GM21423 (cell line): ENCODE measurements around the gene NUP133.
A peak's percentile ranks its signal among the peaks of the same experiment; 100 is the strongest.
"Not testable (repeated sequence)": the region's sequence is repeated elsewhere in the genome, so short reads cannot be mapped to it uniquely, and the experiment has no call there.

ENCODE experiments used
- ATAC-seq: cut with Tn5 transposase; IDR thresholded peaks from one replicate; pipeline ENCODE4 v1.9.1; 2021; ENCODE audit warnings: mild to moderate bottlenecking, moderate library complexity; ENCODE audit not compliant: unreplicated experiment

The NUP133 gene

DNA sequence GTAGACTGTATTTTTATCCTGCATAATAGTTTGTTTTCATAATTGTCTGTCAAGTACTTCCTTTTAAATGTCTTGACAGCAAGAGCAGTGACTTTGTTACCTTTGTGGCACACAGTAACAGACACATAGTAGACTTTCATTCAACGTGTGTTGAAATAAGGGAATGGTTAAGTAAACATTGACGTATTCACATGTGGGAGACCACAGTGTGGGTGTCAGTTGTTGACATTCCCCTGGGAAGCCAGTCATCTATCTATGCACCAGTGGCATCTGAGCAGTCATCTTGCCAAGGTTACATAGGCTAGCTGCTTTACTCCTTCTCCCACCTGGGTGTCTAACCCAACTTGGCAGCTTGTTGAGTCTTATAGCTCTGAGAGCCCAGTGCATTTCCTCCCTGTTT is 1.4 kb upstream of the NUP133 start:
- ATAC-seq, result no peak

DNA sequence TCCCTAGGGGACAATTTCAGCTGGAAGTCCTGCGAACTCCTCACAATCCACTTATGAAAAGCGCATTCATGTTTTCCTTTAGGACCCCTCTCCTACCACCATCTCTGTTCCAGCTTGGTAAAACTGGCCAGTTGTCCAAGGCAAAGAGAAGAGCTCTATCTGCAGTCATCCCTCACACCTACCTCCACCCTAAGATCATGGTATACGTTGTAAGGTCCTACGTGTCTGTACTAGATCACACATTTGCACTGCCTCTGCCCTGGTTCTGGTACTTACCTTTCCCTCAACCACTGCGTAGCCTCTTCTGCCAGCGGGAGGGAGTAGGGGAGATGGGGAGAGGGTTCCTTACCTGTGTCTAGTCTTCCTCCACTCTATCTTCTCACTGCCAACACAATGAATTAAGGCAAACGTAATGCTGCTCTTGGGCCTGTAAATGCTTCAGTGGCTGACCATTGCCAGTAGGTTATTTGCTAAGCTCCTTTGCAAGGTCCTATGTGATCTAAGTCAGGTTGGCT is 739 bp upstream of the NUP133 start:
- ATAC-seq, result no peak

GRCh38 chr1:229507502-229507901 is 639 bp downstream of the NUP133 start:
- peak; percentile 1 for ATAC-seq

DNA sequence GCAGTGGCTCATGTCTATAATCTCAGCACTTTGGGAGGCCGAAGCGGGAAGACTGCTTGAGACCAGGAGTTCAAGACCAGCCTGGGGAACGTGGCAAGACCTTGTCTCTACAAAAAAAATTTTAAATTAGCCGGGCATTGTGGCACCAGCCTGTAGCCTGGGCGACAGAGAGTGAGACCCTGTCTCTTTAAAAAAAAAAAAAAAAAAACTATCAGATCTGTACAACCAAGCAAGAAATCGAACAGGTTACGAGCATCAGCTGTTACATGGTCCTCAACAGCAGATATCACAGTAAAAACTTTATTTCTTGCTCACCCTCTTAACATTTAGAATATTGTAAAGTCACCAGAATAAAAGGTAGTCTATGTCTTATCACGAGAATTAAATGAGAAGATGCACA is 1.5 kb downstream of the NUP133 start:
- ATAC-seq, result no peak

DNA sequence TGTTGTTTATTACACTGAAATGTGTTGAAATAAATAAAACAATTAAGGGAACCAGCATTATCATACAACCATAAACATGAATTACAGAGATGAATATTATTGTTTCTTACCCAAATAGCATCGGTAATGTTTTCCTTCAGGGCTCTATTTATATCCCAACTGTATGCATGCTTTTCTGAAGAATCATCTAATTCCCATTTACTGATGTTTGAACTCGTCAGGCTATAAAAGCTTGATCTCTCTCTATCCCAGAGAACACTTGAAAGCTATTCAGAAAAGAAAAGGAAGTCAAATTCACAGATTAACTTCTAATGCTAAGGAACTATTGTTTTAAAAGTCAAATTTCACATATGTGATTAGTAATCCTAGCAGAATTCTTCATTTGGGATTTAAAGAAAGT is 12.4 kb downstream of the NUP133 start:
- no peak for ATAC-seq

- ATAC-seq, result no peak
Measured at GRCh38 chr1:229487181-229487580, 21.0 kb downstream of the NUP133 start.

GRCh38 chr1:229485318-229485717 is 22.8 kb downstream of the NUP133 start:
- ATAC-seq, result no peak

DNA sequence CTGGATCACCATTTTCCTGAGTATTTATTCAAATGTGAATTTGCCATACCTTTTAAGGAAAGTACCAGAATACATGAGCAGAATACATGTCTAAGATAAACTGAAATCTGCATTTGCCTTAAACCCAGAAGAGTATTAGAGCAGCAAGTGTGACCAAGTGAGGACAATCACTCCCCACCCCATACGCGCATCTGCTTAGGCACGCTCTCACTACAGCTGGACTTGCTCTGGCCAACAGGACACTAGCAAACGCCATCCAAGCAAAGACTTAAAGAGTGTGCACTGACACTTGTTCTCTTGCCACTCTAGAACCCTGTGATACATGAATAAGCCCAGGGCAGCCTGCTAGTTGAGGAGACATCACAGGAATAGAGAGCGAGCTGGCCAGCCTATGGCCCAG is 25.6 kb downstream of the NUP133 start:
- ATAC-seq, result no peak

GRCh38 chr1:229480495-229480894 is 27.6 kb downstream of the NUP133 start:
- ATAC-seq, result peak; percentile 35

- ATAC-seq, result peak; percentile 74
Measured at GRCh38 chr1:229479660-229480399, 28.3 kb downstream of the NUP133 start.

DNA sequence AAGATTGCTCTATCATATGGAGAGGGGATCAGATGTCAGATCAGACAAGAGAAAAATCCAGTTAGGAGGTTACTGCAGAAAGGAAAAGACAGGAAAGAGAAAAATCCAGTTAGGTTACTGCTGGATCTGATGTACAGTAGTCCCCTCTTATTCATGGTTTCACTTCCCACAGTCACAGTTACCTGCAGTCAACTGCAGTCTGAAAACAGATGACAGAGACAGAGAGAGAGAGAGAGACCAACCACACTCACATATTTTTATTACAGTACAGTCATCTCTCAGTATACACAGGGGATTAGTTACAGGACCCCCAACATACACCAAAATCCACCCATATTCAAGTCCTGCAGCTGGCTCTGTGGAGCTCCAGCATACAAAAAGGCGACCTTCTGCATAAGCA is 29.3 kb downstream of the NUP133 start:
- peak; percentile 59 for ATAC-seq

DNA sequence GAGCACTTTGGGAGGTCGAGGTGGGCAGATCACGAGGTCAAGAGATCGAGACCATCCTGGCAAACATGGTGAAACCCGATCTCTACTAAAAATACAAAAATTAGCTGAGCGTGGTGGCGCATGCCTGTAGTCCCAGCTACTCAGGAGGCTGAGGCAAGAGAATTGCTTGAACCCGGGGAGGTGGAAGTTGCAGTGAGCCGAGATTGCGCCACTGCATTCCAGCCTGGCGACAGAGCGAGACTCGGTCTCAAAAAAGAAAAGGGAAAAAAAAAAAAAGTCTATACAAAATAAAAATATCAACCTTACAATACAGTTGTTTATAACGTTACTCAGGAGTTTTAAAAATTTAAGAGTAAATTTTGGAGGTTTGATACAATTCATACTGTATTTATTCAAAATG is 32.3 kb downstream of the NUP133 start:
- ATAC-seq, result not testable (repeated sequence)

GRCh38 chr1:229474509-229474908 is 33.6 kb downstream of the NUP133 start:
- no peak for ATAC-seq

DNA sequence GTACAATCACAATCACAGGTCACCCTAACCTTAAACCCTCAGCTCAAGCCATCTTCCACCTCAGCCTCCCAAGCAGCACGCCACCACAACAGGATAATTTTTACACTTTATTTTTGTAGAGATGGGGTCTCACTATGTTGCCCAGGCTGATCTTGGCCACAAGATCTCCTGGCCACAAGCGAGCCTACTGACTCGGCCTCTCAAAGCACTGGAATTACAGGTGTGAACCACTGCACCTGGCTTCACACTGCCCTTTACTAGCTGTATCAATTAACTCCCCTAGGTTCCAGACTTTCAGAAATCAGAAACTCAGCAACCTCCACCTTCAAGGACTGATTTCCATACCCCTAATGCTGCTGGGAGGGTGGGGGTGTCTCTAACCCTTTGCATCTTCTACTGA is 37.0 kb downstream of the NUP133 start:
- no peak for ATAC-seq

GRCh38 chr1:229470406-229471043 is 37.6 kb downstream of the NUP133 start:
- no peak for ATAC-seq

GRCh38 chr1:229466887-229467286 is 41.3 kb downstream of the NUP133 start:
- no peak for ATAC-seq

DNA sequence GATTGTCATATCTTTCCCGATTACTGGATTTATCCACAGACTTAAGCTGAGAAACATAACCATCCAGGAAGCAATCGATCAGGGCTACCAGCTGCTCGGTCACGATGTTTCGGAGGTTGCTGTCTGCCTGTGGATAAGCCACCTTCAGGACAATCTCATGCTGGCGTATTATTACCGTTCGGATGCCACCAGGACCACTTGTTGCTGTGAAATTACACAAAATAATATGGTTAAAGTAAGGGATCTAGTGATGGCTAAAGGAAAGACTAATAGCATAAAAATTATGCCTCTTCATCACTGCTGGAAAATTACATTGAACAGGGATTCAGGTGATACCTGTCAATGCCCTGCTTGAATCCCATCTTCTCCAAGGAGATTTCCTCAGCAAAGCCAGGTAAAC is 43.5 kb downstream of the NUP133 start:
- ATAC-seq, result no peak

GRCh38 chr1:229461032-229461668 is 47.0 kb downstream of the NUP133 start:
- ATAC-seq, result no peak

DNA sequence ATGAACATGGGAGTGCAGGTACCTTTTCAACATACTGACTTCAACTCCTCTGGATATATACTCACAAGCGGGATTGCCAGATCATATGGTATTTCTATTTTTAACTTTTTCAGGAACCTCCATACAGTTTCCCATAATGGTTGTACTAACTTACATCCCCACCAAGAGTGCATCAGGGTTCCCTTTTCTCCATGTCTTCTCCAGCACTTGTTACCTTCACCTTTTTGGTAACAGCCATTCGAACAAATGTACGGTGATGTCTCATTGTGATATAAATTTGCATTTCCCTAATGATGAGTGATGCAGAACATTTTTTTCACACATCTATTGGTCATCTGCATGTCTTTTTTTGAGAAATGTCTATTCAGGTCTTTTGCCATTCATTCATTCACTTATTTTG is 48.3 kb downstream of the NUP133 start:
- no peak for ATAC-seq

DNA sequence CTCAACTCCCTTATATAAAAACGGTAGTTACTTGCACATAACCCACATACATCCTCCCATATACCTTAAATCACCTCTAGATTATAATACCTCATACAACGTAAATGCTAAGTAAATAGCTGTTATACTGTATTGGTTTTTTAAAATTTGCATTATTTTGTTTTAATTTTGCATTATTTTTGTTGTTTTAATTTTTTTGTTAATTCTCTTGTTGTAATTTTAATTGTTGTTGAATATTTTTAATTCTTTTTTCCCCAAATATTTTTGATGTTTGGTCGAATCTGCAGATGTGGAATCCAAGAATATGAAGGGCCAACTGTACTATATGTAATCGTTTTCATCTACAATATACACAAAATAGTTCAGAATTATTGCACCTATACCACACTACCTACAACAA is 50.7 kb downstream of the NUP133 start:
- ATAC-seq, result no peak

GRCh38 chr1:229456016-229456415 is 52.1 kb downstream of the NUP133 start:
- no peak for ATAC-seq

DNA sequence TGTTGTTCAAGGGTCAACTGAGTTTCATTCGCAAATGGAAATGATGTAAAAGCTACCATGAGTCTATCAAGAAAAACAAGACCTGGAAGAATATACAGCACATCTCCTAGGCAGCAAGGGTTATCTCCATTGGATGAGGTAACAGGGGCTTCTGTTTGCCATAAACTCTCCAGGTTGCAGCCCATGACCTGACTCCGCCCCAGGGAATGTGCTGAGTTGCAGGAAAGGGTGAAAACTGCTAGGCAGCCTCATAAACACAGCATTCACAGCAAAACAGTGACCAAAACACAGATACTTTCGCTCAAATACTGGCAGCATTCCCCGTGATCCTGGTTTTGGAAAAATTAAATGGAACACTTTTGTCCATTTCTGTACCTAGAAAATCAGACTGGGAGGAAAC is 54.1 kb downstream of the NUP133 start:
- ATAC-seq, result no peak
